NCI-H1930 (cell line): ENCODE data around the gene AKT3.
"Not testable (repeated sequence)": the region's sequence is repeated elsewhere in the genome, so short reads cannot be mapped to it uniquely, and the experiment has no call there.

Experiments
- DNase-seq, 2 experiments: peaks; one replicate each; lab custom pipeline; 2025; lab: John Stamatoyannopoulos, UW

Gene AKT3

GRCh38 chr1:243842161-243842560 lies 7.9 kb downstream of the AKT3 start:
- DNase-seq: no peak

GRCh38 chr1:243841507-243841906 lies 8.5 kb downstream of the AKT3 start:
- DNase-seq: no peak

GRCh38 chr1:243837907-243838535 lies 12.0 kb downstream of the AKT3 start:
- no peak for DNase-seq

GRCh38 chr1:243834130-243834529 lies 15.9 kb downstream of the AKT3 start:
- DNase-seq: no peak

- no peak for DNase-seq
These were observed 18.6 kb downstream of the AKT3 start for GRCh38 chr1:243831463-243831862.

GRCh38 chr1:243827206-243827605 lies 22.8 kb downstream of the AKT3 start:
- DNase-seq: no peak

GRCh38 chr1:243824907-243825306 lies 25.1 kb downstream of the AKT3 start:
- not testable (repeated sequence) for DNase-seq

GRCh38 chr1:243821177-243821680 lies 28.8 kb downstream of the AKT3 start:
- DNase-seq: no peak

GRCh38 chr1:243819438-243819839 lies 30.6 kb downstream of the AKT3 start:
- DNase-seq: no peak

GRCh38 chr1:243818978-243819377 lies 31.1 kb downstream of the AKT3 start:
- DNase-seq: no peak

GRCh38 chr1:243814718-243815117 lies 35.3 kb downstream of the AKT3 start:
- DNase-seq: no peak

- not testable (repeated sequence) for DNase-seq
These were observed 42.7 kb downstream of the AKT3 start for GRCh38 chr1:243807346-243807745.

- DNase-seq: no peak
These were observed 43.7 kb downstream of the AKT3 start for GRCh38 chr1:243806310-243806709.

GRCh38 chr1:243802736-243803135 lies 47.3 kb downstream of the AKT3 start:
- DNase-seq: no peak

- peak in 1 of 2 experiments; percentile 3 for DNase-seq
These were observed 48.7 kb downstream of the AKT3 start for GRCh38 chr1:243801378-243801777.

- no peak for DNase-seq
These were observed 50.1 kb downstream of the AKT3 start for GRCh38 chr1:243799908-243800307.

- no peak for DNase-seq
These were observed 51.3 kb downstream of the AKT3 start for GRCh38 chr1:243798726-243799125.

- no peak for DNase-seq
These were observed 54.0 kb downstream of the AKT3 start for GRCh38 chr1:243796016-243796415.

GRCh38 chr1:243793298-243793697 lies 56.7 kb downstream of the AKT3 start:
- DNase-seq: no peak

GRCh38 chr1:243792891-243793290 lies 57.2 kb downstream of the AKT3 start:
- no peak for DNase-seq

GRCh38 chr1:243792401-243792800 lies 57.6 kb downstream of the AKT3 start:
- DNase-seq: no peak

- DNase-seq: no peak
These were observed 58.3 kb downstream of the AKT3 start for GRCh38 chr1:243791586-243792267.

GRCh38 chr1:243790404-243790803 lies 59.6 kb downstream of the AKT3 start:
- no peak for DNase-seq

- no peak for DNase-seq
These were observed 63.5 kb downstream of the AKT3 start for GRCh38 chr1:243786531-243786930.
